SKM-1 treated with dmso at 0.1 percent for 144 hours (cell line): ENCODE measurements around the gene C5orf47.
A peak's percentile ranks its signal among the peaks of the same experiment; 100 is the strongest.

Experiments
- DNase-seq: peaks from one replicate; lab custom pipeline; 2025; ENCODE audit not compliant: unreplicated experiment; lab: John Stamatoyannopoulos, UW

Gene C5orf47

DNA sequence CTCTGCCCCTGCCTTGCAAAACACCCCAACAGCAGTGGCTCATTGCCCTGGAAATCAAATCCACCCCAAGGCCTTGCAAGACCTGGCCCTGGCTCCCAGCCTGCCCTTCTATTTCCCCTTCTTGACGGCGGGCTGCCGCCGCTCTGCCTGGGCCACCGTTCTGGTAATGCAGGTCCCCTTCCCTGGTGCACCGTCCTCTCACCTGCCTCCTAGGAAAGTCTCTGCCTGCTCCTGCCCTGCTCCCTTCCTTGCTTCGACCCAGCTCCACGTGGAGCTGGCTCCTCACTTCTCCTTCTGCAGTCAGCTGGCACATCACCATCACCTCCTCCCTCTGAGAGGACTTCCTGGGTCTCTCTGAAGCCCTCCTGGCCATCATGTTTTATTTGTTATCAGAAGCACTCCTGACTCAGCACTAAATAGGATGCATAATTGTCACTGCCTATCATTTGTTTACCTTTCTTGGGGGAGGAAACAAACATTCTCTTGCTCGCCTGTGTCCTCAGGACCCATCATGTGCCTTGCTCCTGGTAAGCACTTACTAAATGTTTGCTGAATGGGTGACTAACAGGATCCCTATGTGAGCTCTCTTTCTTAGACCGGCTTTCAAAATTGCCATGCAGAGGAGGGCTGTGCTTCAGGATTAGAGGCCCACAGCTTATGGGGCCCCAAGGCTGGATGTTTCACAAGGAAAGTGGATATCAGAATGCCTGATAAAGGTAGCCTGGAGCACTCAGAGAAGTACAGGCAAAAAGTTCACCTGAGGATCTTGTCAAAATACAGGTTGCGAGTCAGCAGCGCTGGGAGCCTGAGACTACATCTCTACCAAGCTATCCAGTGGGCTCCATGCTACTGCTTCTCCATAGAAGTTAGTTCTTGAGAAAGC is 19.6 kb upstream of the C5orf47 start:
- no peak for DNase-seq

DNA sequence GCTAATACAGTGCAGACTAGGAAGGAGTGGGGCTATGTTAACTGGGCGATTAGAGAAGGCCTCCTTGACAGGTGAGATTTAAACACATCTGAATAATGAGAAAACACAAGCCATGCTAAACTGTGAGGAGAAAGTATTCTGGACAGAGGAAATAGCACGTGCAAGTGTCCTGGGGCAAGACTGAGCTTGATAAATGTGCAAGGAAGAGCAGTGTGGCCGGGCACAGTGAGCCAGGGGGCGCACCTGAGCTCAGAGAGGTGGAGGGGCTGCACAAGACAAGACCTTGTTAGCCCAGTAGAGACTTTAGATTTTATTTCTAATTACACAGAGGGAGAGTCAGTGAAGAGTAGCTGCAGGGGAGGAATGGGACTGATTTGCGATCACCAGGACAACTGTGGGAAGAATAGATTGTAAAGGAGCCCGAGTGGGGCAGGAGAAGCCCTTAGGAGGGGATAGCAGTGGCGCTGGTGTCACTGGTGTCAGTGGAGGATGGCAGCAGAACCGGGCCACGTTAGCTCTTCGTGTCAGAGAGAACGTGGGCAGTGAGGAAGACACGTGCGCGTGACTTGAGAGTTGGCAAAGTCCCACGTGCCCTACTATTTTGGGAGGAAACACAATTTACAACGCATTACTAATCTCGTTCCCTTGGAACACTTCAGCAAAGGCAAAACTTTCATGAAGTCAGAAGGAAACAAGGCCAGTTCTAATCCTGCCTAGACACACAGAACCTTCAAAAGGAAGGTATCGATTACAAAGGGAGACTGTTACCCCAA is 17.9 kb upstream of the C5orf47 start:
- no peak for DNase-seq

DNA sequence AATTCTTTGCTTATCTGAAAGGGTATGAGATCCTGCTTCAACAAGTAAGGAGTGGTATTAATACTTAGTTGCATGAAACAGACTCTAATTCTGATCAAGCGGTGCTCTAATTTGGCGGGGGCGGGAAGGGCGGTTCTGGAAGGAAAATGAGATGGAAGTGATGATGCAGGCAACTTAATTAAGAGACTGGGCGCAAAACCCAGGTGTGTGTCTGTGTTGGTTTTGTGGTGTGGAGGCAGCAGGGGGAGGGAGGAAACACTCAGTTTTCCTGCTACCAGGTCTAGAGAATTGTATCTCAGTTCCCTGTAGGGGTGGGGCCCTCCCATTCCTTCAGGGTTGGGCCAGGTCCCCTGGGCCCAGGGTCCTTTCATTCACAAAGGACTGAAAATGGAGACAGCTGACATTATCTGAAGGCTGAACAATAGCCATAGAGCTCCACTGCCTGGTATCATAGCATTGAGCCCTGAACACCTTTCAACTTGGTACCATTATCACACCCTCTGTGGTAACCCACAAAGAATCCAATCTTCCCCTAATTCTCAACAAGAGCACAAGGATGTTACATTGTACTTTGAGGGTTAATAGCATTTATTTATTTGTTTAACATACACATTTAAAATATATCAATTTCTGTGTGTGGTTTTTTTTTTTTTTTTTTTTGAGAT is 17.2 kb upstream of the C5orf47 start:
- no peak for DNase-seq

DNA sequence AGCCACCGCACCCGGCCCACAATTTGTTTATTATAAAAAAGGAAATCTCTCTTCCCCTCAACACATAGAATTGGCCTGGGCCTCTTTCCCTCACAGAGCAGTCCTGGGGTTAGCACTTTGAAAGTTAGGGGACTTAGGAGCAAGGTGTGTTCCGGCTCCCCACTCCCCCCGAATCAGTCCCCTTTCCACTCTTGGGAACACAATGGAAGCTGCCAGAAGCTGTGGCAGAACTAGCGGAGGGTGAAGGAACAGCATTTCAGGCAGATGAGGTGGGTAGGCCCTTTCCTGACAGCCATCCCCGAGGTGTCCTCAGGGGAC is 16.4 kb upstream of the C5orf47 start:
- DNase-seq: no peak

DNA sequence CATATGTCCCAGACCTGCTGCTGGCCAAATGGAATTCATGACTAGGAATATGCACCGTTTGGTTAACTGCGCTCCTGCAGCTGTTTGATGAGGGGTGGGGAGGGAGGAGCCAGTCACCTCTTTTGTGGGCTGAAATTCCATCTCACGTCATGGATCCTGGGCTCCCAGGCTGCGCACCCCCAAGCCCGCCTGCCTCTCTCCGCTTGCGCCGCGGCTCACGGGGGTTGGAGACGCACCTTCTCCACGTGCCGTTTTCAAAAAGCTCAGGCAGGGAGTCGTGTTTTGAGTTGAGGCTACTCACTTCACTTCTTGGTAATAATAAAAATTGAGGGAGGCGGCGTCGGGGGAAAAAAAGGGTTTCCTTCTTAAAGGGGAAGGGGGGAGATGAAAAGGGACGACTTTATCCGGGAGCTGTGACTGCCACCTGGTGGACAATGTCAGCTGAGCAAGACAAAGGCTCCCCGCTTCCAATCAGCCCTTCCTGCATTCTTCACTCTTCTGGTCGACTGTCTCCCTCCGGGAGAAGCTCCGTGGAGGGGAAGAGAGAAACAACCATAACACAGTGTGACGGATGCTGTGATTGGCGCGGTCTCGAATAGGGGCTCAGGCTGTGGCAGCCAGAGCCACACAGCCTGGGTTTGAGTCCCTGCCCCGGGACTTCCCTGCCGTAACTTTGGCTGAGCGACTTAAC is 15.9 kb upstream of the C5orf47 start:
- DNase-seq: peak; percentile 66

DNA sequence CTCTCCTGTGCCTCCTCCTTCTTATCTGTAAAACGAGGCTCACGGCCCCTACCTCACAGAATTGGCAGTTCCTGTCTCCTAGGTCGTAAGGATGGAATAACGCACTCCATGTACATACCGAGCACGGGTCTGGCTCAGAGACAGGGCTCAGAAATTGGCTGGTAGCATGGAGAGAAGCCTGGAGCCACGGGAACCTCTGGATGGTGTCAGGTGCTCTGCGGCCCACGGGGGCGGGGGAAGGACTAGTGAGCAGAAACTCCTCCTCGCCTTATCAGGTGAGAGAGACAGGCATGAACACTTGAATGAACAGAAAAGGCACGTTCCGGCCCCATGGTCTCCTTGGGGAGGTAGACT is 15.4 kb upstream of the C5orf47 start:
- DNase-seq: no peak

DNA sequence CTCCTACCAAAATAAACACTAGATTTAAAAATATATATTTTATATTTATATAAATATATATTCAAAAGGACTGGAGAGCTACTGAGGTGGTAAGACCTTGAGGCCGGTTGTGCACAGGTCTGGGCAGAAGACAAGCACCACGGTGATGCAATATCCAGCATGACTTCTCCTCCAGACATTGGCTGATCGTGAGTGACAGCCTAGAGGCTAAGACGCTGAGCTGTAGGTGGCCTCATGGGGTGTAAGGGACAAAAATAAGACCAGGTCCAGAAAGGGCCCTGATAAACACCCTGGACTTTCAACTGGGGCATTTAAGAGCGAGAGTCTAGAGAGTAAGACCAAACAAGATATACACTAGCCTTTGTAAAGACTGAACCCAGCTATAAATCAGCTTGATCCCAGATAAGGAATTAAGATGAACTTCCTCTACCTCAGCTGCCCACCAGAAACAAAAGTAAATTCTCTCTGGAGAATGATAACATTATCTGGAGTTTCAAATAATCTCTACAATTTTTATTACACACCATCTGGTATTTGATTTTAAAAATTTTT is 14.2 kb upstream of the C5orf47 start:
- peak; percentile 1 for DNase-seq

DNA sequence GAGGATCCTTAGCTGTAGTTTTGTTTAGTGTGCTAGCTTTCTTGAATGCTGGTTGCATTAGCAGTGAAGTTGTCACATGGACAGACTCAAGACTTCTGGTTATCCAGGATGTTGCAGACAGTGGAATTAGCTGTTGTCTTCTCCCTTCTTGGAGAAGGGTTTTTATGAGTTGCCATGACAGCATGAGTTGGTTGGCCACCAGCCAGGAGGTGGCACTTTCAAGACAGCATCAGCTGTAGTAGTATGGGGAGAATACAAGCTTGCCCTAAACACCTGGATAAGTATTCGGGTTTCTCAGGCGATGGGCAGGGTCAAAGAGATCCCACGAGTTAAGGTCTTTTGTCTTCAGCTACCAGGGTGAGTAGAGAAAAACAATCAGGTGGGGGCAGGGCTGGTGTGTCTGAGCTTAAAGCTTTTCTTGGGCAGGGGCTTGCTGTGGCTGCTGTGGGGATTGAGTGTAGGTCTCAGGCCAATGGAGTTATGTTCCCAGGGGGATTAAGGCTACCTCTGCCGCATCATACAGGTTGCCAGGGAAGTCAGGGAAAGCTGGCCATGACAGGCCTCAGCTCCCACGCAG is 7.7 kb upstream of the C5orf47 start:
- DNase-seq: no peak

DNA sequence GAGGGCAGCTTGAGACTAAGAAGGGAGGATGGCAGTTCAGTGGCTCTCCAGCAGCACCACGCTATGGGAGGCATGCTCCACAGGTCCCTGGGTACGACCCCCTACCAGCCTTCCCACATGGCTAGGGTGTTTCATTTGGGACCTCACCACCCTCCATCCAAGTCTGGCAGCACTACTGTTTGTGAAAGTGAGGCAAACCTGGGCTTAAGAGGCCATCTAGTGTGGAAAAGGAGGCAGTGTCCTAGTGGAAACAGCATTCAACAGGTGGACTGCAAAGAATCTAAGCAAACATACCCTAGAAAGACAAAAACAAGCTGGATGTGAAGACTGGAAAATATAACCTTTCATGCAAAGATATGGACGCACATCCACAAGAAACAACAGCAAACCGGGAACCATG is 4.8 kb upstream of the C5orf47 start:
- DNase-seq: no peak

DNA sequence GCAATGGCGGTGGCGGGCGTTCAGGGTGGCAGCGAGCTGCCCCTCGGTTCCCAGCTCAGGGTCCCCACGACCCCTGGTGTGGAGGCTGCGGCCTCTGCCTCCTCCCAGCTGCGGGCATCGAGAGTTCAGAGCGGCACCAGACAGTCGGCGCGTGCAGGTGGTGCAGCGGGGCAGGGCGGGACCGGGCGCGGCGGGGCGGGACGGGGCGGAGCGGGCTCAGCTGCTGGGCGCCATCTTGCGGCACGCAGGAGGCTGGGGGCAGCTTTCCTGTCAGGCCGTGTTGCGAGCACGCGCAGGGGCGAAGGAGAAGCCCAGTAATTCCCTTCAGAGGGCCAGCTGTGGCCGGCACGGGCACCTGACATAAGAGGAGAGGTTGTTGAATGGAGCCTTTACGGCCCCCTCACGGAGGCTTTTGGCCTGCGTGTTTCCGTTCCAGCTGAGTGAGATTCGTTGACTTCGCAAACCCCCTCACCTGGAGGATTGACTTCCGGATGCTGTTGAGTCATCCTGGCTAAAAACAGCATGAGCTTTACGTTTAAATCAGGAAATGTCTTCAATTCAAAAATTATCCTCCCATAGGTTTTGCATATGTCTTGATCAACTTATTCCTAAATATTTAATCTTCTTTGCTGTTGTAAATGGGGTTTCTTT is 587 bp downstream of the C5orf47 start:
- no peak for DNase-seq

DNA sequence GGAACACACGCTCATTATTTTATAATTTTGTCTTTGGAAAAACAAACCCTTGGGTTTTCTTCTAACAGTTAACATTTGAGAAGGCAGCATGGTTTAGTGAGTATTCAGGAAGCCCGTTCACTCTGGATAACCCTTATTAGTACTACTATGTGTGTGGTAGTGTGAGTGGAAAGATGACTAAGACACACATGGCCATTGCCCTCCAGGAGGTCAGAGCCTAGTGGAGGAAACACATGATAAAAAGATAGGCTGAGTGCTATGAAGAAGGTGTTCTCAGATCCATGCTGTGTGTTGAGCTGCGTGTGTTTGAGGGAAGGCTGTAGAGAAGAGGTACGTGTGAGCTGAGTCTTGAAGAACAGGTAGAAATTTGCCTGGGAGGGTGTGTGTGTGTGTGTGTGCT is 8.4 kb downstream of the C5orf47 start:
- no peak for DNase-seq

DNA sequence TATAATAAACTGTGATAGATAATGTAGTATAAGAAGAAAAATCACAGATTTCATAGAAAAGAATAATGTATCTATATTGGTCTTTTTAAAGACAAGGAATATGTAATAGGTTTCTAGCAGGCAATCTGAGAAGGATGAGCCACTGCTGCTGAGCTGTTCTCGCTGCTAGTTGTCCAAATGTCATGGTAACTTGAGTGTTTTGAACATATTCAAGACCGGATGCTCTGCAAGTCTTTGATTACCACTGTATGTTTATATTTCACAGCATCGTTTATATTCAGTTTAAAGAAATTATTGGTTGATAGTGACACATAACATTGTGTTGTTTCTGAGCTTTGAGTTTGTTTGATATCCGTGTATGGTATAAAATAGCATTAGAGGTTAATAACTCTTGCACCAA is 9.6 kb downstream of the C5orf47 start:
- DNase-seq: no peak

DNA sequence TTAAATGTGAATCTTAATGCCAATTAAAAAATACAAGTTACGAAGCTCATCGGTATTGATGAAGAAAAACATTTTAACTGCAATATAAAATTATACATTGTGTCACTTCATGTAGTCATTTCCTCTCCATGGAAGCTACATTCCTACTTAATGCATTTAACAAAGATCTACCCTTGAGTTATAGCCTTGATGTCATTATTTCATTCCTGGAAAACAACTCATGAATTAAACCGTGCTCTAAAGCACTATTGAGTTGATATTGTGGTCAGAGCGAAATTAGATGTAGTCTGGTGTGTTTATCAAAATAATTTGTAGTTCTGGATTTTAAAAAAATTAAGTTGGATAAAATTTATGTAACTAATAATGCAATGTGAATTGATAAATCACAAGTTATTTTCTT is 11.1 kb downstream of the C5orf47 start:
- no peak for DNase-seq

DNA sequence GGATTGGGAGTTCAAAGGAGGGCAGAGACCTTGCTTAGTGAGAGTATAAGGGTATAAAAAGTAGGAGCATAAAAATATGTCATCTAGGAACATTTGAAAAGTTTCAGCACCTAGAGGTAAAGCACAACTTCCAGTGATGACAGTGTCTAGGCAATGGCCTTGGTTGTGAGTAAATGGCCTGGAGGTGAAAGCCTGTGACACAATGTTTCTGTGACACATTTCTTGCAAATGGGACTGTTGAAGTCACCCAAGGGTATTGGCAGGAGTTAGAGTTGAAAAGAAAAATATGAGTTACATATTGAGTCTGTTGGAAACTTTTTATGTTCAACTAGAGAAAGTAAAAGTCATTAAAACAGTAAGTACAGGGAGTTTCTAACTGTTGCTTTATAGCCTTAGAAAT is 14.8 kb downstream of the C5orf47 start:
- DNase-seq: no peak

DNA sequence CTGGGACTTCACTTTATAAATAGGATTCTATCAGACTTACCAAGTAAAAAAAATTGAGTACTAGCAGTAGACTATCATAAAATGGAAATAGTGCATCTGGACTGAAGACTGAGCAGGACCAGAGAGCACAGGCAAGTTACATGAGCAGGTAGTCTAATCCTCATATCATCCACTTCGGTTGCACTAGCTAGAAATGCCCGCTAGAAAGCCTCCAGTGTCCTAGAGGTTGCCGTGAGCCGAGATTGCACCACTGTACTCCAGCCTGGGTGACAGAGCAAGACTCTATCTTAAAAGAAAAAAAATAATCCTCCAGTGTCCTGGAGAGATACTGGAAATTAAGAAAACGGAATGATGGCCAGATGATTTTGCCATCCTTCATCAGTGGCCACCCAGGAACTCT is 20.0 kb downstream of the C5orf47 start:
- no peak for DNase-seq

DNA sequence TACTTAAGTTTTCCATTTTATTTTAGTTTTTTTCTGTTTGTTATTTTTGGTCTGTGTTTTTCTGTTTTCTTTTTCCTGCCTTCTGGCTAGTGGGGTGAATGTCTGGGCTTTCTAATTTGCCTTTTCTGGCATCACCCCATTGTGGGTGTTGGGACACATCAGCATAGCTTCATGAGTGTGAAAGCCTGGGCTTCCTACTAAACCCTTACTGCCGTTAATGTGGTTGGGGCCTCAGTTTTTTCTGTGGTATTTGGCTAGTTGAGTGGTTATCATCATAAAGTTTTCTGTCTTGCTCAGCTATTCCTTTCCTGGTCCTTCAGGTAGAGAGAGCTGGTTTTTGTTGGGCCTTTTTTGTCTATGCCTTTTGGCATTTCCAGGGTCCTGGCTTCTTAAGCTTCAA is 21.4 kb downstream of the C5orf47 start:
- DNase-seq: no peak

DNA sequence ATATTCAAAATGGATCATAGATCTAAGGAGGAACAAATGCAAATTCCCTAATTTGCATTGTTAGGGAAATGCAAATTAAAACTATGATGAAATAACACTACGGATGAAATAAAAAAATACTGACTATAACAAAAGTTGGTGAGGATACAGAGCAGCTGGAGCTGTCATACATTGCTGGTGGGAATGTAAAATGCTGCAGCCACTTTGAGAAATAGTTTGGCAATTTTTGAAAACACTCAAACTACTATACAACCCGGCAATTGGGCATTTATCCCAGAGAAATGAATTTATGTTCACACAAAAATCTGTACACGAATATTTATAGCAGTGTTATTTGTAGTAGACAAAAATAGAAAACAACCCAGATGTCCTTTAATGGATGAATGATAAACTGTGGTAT is 22.5 kb downstream of the C5orf47 start:
- no peak for DNase-seq

DNA sequence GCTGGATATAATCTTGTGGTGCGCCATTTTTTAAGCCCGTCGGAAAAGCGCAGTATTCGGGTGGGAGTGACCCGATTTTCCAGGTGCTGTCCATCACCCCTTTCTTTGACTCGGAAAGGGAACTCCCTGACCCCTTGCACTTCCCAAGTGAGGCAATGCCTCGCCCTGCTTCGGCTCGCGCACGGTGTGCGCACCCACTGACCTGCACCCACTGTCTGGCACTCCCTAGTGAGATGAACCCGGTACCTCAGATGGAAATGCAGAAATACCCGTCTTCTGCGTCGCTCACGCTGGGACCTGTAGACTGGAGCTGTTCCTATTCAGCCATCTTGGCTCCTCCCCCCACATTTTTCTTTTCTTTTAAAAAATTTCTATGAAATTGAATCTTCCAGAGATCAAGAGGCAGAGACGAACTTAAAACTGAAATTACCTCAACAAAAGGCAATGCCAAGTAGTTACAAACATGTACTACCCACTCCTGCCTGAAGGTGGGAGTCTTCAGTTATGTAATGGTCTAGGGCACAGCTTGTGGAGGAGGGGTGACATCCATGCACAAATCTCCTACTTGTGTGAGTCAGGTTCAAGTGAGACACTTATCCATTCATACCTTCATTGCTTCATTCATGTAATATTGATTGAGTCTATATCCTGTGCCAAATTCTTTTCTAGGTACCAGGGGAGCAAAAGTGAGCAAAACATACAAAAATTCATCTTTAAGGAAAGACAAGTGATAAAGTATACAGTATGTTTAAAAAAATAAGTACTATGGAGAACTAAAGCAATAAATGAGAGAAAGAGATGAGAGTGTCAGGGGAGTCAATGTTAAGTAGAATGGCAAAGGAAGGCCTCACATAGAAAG is 31.3 kb downstream of the C5orf47 start:
- peak; percentile 4 for DNase-seq

DNA sequence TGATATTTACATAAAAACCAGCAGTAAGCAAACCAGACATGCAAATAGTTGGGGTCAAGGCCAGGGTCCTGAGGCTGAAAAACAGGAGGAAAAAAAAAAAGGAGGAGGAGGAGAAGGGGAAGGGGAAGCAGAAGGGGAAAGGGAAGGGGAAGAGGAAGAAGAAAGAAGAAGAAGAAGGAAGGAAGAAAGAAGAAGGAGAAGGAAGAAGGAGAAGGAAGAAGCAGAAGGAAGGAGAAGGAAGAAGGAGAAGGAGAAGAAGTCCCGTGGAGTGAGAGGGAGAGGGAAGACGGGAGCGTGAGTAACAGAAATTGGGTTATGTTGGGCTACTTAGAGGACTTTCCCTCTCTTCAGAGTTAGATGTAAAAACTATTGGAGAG is 31.9 kb downstream of the C5orf47 start:
- DNase-seq: no peak
